Measurements from ENCODE around the gene PSMG4.

The PSMG4 gene

GRCh38 chr6:3311826-3312225 is 53.1 kb downstream of the PSMG4 start:
- no peak for DNase-seq

- no peak for DNase-seq
These were observed 54.0 kb downstream of the PSMG4 start for GRCh38 chr6:3312604-3313231.

DNA sequence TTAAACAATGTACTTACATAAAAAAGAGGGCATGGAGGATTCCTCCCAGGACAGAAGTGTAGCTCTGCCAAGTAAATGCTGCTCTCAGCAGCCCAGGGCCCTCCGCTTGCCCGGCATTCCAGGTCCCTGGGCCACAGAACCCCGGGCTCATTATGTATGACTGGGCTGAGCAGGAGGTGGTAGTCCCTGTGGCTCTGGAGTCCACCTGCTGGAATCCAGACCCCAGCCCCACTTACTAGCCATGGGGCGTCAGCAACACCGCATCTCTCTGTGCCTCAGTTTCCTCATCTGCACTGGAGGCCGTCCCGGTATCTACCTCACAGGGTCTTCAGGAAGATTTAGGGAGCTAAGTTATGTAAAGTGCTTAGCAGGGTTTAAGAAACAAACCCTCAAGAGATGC is 55.4 kb downstream of the PSMG4 start:
- no peak for DNase-seq

- DNase-seq: no peak
These were observed 56.1 kb downstream of the PSMG4 start for GRCh38 chr6:3314621-3315467.

DNA sequence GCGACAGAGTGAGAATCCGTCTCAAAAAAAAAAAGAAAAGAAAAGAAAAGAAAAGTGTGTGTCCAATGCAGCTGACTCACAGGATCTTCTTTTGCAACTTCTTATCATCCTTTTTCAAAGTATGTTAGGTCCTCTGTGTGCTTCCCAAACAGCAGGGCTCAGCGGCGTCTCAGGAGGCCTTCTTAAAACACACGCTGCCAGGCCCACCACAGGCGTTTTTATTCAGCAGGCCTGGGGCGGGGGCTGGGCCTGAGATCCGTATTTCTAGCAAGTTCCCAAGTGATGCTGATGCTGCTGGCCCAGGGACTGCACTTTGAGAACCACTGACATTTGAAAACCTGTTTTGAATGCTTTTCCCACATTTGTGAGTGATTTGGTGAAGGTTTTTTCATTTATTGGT is 57.1 kb downstream of the PSMG4 start:
- no peak for DNase-seq

DNA sequence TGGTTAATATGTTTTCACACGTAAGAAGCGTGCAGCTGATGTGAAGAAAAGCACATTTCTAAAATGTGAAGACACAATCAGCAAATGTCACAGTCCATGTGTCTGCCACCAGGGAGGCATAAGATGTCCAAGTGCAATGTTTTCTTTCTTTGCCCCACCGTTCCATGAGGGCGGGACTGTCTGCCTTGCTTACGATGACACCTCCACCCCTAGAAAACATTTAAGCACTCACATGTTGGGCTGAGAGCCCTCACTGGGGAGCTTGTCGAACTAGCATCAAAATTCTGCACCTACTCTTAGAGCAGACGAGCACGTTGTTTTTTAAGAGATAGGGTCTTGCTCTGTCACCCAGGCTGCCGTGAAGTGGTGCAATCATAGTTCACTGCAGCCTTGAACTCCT is 57.6 kb downstream of the PSMG4 start:
- no peak for DNase-seq

- DNase-seq: no peak
These were observed 58.1 kb downstream of the PSMG4 start for GRCh38 chr6:3316818-3317217.
